Measurements from ENCODE around the gene CTSW. TPM values are rescaled to one million over a fixed set of nuclear protein-coding genes. Genes with fewer than 3 reads are reported as not detected.
"Not testable (repeated sequence)": the region's sequence is repeated elsewhere in the genome, so short reads cannot be mapped to it uniquely, and the experiment has no call there.

Gene CTSW
- total RNA-seq, 1 donor, result not detected

DNA sequence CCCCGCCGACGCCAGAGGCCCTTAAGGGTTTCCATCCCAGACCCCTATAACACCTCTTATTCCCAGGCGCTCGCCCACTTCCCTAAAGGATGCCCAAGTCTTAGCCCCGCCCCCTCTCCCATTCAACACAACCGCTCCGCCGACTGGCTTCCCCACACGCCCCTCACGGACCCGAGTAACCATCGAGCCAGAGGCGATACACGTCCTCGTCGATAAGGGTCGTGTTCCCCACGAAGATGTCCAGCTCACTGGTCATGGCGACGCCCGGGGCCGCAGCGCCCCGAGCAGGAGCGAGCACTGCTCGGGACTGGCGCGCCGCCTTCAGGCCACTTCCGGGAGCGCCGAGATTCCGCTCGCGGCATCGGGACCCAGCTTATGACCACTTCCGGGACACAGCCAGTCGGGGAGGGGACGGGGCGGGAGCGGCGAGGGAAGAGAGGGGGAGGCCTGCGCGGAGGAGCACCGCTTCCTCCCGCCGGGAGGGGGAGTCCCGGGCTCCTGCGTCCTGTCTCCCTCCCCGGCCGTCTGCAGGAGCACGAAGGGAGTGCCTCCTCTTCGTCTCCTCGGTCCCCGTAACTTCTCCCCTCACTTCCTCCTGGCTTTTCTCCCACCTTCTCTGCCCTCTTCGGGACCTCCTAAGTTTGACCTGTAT lies 8.7 kb downstream of the CTSW start, which contains the start of gene FIBP:
Gene FIBP (minus strand): TSS at position 309 of the 652 bp plus-strand sequence. CDS start 53 bp downstream, at position 256.
- Histone ChIP-seq H2AFZ (ENCODE audit: low read length) (peak within 1 kb of the TSS; percentile 88), H3K27ac (ENCODE audit: low read depth, low read length) (peak within 1 kb of the TSS; percentile 98), H3K4me3 (ENCODE audit: insufficient read depth, low read length) (peak within 1 kb of the TSS; percentile 95), H4K20me1 (ENCODE audit: insufficient read depth, low read length) (peaks cover 45% of the 10 kb centered on the region), H3K4me2 (ENCODE audit: insufficient read depth, low read length) (peak within 1 kb of the TSS; percentile 100), H3K9me3 (ENCODE audit: low read depth, low read length) (no peaks in the 10 kb centered on the region), H3K27me3 (ENCODE audit: insufficient read depth, low read length) (no peaks in the 10 kb centered on the region), H3K4me1 (ENCODE audit: insufficient read depth, low read length) (peaks cover 48% of the 10 kb centered on the region), H3K79me2 (ENCODE audit: insufficient read depth, low read length) (peaks cover 63% of the 10 kb centered on the region), H3K36me3 (ENCODE audit: insufficient read depth, low read length) (peaks cover 49% of the 10 kb centered on the region)
- DNase-seq (ENCODE audit: insufficient read length, low spot score, missing footprints), result peak; percentile 100
- TF ChIP-seq, protein P1, sequence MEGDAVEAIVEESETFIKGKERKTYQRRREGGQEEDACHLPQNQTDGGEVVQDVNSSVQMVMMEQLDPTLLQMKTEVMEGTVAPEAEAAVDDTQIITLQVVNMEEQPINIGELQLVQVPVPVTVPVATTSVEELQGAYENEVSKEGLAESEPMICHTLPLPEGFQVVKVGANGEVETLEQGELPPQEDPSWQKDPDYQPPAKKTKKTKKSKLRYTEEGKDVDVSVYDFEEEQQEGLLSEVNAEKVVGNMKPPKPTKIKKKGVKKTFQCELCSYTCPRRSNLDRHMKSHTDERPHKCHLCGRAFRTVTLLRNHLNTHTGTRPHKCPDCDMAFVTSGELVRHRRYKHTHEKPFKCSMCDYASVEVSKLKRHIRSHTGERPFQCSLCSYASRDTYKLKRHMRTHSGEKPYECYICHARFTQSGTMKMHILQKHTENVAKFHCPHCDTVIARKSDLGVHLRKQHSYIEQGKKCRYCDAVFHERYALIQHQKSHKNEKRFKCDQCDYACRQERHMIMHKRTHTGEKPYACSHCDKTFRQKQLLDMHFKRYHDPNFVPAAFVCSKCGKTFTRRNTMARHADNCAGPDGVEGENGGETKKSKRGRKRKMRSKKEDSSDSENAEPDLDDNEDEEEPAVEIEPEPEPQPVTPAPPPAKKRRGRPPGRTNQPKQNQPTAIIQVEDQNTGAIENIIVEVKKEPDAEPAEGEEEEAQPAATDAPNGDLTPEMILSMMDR (IDR thresholded peaks at IDR 0.05; ENCODE audit: extremely low read depth, low read depth, low read length), result peak; percentile 72

DNA sequence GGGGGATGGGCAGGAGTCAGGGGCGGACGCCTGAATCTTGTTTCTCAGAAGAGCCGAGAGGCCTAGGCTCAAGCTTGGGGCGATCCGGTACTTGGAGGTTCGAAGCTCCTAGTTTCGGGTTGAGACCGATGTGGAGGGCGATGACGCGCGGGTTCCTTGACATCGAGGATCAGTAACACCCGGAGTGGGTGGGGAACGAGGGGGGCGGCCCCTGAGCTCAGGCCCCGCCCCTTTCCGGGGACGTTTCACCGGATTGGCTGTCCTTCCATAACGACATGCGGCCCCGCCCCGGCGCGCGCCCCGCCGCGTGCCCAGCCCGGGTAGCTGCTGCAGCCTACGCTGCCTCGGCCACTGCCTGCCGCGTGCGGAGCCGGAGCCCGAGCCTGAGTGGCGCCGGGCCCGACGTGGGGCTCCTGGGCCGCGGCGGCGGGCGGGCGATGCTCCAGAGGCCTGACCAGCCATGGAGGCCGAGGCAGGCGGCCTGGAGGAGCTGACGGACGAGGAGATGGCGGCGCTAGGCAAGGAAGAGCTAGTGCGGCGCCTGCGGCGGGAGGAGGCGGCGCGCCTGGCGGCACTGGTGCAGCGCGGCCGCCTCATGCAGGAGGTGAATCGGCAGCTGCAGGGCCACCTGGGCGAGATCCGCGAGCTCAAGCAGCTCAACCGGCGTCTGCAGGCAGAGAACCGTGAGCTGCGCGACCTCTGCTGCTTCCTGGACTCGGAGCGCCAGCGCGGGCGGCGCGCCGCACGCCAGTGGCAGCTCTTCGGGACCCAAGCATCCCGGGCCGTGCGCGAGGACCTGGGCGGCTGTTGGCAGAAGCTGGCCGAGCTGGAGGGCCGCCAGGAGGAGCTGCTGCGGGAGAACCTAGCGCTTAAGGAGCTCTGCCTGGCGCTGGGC lies 10.9 kb downstream of the CTSW start, which contains the start of gene CCDC85B:
Gene CCDC85B (plus strand): TSS at position 350 of the 895 bp plus-strand sequence. CDS start 111 bp downstream, at position 461.
- H4K20me1 ChIP-seq (ENCODE audit: insufficient read depth, low read length), result peaks cover 44% of the 10 kb centered on the region
- TF ChIP-seq, protein P1 (IDR thresholded peaks at IDR 0.05; ENCODE audit: extremely low read depth, low read depth, low read length), result no peak
- H3K79me2 ChIP-seq (ENCODE audit: insufficient read depth, low read length), result peaks cover 65% of the 10 kb centered on the region
- H3K4me3 ChIP-seq (ENCODE audit: insufficient read depth, low read length), result peak within 1 kb of the TSS; percentile 95
- no peaks in the 10 kb centered on the region for H3K9me3 ChIP-seq (ENCODE audit: low read depth, low read length)
- H3K36me3 ChIP-seq (ENCODE audit: insufficient read depth, low read length), result peaks cover 46% of the 10 kb centered on the region
- peaks cover 68% of the 10 kb centered on the region for H3K4me1 ChIP-seq (ENCODE audit: insufficient read depth, low read length)
- no peak within 1 kb of the TSS for H2AFZ ChIP-seq (ENCODE audit: low read length)
- peak; percentile 99 for DNase-seq (ENCODE audit: insufficient read length, low spot score, missing footprints)
- H3K27me3 ChIP-seq (ENCODE audit: insufficient read depth, low read length), result no peaks in the 10 kb centered on the region
- H3K4me2 ChIP-seq (ENCODE audit: insufficient read depth, low read length), result peak within 1 kb of the TSS; percentile 100
- H3K27ac ChIP-seq (ENCODE audit: low read depth, low read length), result peak within 1 kb of the TSS; percentile 98

DNA sequence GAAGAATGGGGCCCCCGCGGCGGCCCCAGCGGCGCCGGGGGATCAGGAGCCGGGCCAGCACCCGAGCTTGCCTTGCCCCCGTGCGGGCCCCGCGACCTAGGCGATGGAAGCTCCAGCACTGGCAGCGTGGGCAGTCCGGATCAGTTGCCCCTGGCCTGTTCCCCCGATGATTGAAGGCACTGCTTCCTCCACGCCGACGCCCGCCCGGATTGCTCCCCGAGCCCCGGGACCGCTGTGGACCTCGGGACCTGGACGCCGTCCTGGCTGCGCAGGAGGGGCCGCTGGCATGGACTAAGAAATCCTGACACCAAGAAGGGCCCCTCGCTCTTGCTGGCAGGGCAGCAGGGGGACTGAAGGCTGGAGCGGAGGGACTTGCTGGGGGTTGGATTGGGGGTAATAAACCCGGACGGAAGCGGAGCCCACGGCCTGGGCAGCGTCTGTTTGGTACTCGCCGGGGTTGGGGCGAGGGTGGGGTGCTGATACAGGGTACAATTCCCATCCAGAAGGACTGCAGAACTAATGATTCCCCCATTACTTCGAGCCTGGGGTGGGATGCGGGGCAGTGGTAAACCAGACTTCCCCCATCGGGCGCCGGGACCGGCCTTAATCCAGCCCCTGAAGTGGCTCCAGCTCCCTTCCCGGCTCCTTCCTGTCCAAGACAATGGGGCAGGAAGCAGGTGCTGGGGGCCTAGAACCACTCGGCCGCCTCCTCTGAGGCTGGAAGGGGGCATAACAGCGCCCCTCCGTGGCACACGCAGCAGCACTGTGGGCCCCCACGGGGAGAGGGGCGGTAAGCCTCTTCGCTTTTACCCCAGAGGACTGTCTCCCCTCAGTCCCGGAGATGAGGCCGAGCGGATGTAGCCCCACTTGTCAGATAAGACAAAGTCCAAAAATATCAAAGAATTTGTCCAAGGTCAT lies 11.8 kb downstream of the CTSW start:
- H2AFZ ChIP-seq (ENCODE audit: low read length), result no peak overlapping the region

DNA sequence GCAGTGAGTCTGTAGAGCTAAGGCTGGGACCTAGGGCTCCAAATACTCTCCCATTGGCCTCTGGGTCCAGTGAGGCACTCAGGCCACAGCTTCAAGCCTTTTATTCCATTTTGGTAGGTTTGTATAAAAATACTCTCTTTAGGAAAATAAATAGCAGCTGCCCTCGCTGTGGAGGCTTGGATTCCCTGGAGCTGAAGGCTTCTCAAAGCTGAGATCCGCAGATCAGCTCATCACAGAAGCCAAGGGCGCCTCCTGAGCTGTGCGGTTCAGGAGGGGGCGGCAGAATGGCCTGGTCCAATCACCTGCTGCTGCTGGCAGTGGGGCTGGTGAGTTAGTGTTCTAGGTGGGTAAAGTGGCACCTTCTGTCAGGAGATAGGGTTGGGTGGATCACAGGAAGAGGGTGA lies 12.5 kb downstream of the CTSW start:
- H3K4me1 ChIP-seq (ENCODE audit: insufficient read depth, low read length), result peaks cover 79% of the 10 kb centered on the region
- peak overlapping the region; percentile 100 for H3K4me2 ChIP-seq (ENCODE audit: insufficient read depth, low read length)
- not testable (repeated sequence) for H3K9me3 ChIP-seq (ENCODE audit: low read depth, low read length); H3K27me3 ChIP-seq (ENCODE audit: insufficient read depth, low read length); H2AFZ ChIP-seq (ENCODE audit: low read length)
- peaks cover 49% of the 10 kb centered on the region for H3K36me3 ChIP-seq (ENCODE audit: insufficient read depth, low read length)
- H4K20me1 ChIP-seq (ENCODE audit: insufficient read depth, low read length), result peaks cover 56% of the 10 kb centered on the region
- H3K4me3 ChIP-seq (ENCODE audit: insufficient read depth, low read length), result peak overlapping the region; percentile 95
- peak; percentile 77 for DNase-seq (ENCODE audit: insufficient read length, low spot score, missing footprints)
- H3K27ac ChIP-seq (ENCODE audit: low read depth, low read length), result peak overlapping the region; percentile 98
- H3K79me2 ChIP-seq (ENCODE audit: insufficient read depth, low read length), result peaks cover 66% of the 10 kb centered on the region

More for the DNA sequence above, 11.8 kb downstream of the CTSW start:
- TF ChIP-seq, protein P1 (IDR thresholded peaks at IDR 0.05; ENCODE audit: extremely low read depth, low read depth, low read length), result peak; percentile 26
- Histone ChIP-seq H3K27ac (ENCODE audit: low read depth, low read length) (peak overlapping the region; percentile 98), H3K4me3 (ENCODE audit: insufficient read depth, low read length) (peak overlapping the region; percentile 95), H3K79me2 (ENCODE audit: insufficient read depth, low read length) (peaks cover 66% of the 10 kb centered on the region), H3K4me2 (ENCODE audit: insufficient read depth, low read length) (peak overlapping the region; percentile 100), H3K36me3 (ENCODE audit: insufficient read depth, low read length) (peaks cover 48% of the 10 kb centered on the region), H3K4me1 (ENCODE audit: insufficient read depth, low read length) (peaks cover 77% of the 10 kb centered on the region), H3K9me3 (ENCODE audit: low read depth, low read length) (no peaks in the 10 kb centered on the region), H3K27me3 (ENCODE audit: insufficient read depth, low read length) (no peaks in the 10 kb centered on the region), H4K20me1 (ENCODE audit: insufficient read depth, low read length) (peaks cover 50% of the 10 kb centered on the region)
- peak; percentile 86 for DNase-seq (ENCODE audit: insufficient read length, low spot score, missing footprints)

Data from osteoblast (primary cell).